ENCODE data around the gene RBP2.

The RBP2 gene

DNA sequence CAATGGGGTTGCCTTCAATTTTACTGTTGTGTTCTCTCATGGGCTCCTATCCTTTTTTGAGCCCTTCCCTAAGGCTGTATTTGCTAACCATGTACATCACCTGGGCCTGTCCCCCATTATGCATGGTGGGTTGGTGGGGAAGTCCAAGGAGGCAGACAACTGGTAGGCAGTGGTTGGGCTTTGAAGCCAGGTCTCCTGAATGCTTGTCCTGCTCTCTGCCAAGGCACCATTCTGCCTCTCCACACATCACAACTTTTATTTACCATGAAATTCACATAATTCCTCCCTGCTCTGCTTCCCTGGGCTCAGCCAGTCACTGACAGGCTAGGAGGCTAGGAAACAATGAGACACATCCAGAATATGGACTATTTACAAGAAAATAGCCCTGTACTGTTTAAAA is 45.8 kb downstream of the RBP2 start:
- ChIA-PET POLR2A (no interaction called here), CTCF (no interaction called here)
- no peak for DNase-seq (ENCODE audit: extremely low spot score)
- TF ChIP-seq, protein P1, sequence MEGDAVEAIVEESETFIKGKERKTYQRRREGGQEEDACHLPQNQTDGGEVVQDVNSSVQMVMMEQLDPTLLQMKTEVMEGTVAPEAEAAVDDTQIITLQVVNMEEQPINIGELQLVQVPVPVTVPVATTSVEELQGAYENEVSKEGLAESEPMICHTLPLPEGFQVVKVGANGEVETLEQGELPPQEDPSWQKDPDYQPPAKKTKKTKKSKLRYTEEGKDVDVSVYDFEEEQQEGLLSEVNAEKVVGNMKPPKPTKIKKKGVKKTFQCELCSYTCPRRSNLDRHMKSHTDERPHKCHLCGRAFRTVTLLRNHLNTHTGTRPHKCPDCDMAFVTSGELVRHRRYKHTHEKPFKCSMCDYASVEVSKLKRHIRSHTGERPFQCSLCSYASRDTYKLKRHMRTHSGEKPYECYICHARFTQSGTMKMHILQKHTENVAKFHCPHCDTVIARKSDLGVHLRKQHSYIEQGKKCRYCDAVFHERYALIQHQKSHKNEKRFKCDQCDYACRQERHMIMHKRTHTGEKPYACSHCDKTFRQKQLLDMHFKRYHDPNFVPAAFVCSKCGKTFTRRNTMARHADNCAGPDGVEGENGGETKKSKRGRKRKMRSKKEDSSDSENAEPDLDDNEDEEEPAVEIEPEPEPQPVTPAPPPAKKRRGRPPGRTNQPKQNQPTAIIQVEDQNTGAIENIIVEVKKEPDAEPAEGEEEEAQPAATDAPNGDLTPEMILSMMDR (IDR thresholded peaks at IDR 0.05; ENCODE audit: control extremely low read depth, extremely low read depth, low read depth, missing control alignments) = no peak

DNA sequence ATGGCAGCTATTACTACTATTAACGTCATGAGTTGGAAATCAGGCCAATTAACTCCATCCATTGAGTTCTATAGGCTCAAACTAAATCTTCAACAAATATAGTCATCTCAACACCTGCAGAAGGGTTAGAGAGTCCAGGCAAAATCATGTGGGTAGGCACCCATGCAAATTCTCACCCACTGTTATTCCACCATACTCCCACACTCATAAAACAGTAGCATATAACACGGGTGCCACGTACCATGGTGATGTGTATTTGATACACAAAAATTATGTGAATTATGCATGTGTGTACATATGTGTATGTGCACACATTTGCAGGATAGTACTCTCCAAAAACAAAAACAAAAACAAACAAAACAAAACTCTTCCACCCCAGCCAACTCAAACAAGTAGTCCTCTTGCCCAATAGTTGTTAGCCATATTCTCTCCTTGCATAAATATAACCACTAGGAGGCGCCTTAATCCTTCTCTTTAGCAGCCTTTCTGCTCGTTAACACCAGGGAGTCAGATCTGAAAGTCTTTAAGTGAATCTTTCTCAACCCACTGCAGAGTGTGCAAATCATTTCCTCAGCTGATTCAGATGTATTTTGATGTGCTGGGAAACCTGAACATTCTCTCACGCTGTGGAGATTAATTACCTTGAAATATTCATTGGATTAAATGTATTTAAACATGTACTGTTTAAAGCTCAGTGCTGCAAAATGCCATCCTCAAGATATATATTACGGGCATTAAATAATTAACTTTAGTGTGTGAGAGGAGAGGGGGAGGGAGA is 48.8 kb downstream of the RBP2 start:
- TF ChIP-seq, protein P1 (IDR thresholded peaks at IDR 0.05; ENCODE audit: control extremely low read depth, extremely low read depth, low read depth, missing control alignments) = peak; percentile 70
- ChIA-PET POLR2A (interaction anchor here (0.6 kb wide), 1 partner anchor 808 kb away, joined by 7 read pairs; no protein-coding TSS in a partner anchor), CTCF (interaction anchor here (0.6 to 4.7 kb wide), 25 partner anchors 8 to 1438 kb away, joined by 3 to 46 read pairs (median 4); partner anchors contain the start of genes COPB2 and RBP2)
- peak; percentile 62 for DNase-seq (ENCODE audit: extremely low spot score)

DNA sequence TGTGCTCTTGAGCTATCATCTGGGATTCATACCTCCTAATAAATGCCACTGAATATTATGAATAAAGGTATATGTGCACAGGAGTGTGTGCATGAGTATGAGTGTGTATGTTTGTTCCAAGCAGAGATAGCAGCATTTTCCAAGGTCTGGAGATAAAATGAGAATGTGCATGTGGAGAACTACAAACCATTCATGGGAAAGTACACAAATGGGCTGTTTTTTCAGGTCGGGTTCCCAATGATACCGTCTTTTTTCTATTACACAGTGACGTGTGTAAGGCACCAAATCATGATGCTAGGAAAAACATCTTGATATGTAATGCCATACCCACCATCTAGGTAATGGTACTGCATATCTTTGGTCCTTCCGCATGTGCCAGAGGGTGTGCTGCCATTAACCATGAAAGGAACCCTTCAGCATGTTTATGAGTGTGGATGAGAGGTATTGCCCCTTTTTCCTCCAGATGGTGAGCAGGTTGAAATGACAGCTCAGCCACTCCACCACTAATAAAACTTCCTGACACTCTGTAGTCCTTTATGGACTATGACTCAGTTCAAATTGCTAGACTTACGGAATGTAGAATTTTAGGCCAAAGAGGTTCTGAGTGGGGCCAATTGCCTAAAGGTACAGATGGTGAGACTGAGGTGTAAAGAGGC is 50.4 kb downstream of the RBP2 start:
- ChIA-PET POLR2A (no interaction called here), CTCF (interaction anchor here (0.8 to 4.7 kb wide), 4 partner anchors 9 to 135 kb away, joined by 3 to 46 read pairs (median 7); no protein-coding TSS in a partner anchor)
- DNase-seq (ENCODE audit: extremely low spot score) = no peak
- TF ChIP-seq, protein P1 (IDR thresholded peaks at IDR 0.05; ENCODE audit: control extremely low read depth, extremely low read depth, low read depth, missing control alignments) = no peak

DNA sequence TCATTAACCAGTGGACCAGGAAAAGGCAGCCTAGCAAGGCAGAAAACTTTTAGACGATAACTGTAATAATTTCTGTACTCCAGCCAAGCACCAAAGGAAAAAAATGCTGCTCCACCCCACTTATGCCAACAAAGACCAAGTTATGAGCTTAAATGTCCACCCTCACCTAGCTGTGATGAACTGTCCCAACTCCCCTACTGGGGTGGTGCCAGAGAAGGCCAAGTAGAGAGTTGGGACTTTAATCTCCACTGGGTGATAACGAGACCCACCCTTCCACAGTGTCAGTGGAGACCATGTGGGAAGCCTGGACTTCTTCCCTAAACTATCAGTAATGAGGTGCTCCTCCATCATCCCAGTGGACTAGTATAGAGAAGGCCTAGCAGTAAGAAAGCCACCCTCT is 53.1 kb downstream of the RBP2 start:
- DNase-seq (ENCODE audit: extremely low spot score) = no peak
- ChIA-PET POLR2A (no interaction called here), CTCF (interaction anchor here (1.2 kb wide), 1 partner anchor 1441 kb away, joined by 3 read pairs; no protein-coding TSS in a partner anchor)
- TF ChIP-seq, protein P1 (IDR thresholded peaks at IDR 0.05; ENCODE audit: control extremely low read depth, extremely low read depth, low read depth, missing control alignments) = no peak

DNA sequence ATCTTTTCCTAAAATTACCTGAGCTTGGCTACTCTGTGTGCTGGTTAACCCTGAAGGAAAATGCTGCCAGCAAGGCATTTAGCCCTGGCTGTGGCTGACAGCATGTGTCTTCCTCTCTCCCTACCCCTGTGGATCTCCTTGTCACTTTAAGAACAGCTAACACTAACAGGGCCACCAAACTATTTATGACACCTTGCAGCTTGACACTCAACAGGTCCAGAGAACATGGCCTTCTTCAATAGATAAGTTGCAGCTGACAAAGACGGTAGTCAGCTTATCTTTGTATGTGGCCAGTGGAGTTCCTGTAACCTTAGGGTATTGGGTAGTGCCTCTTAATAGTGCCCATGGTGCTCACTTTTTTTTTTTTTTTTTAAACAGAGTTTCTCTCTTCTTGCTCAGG is 54.9 kb downstream of the RBP2 start:
- POLR2A ChIA-PET = interaction anchor here (0.6 kb wide), 1 partner anchor 16 kb away, joined by 3 read pairs; no protein-coding TSS in a partner anchor

DNA sequence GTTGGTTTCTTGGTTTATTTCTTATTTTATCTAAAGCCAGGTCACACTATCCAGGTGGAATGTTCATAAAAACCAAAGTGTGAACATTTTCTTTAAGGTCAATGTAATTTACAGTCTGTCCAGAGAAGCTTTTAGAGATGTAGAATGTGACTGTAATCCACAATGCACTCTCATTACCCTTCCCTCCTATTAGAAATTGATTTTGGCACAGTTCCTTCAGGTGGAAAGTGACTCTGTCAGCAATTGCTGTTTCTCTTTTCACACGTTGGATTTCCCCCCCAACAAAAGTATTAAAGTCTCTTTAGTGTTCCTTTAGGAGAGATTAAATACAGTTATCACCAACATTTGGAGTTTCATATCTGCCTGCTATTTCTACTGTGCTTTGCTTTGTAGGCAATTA is 55.3 kb downstream of the RBP2 start:
- ChIA-PET POLR2A (interaction anchor here (0.6 kb wide), 1 partner anchor 16 kb away, joined by 3 read pairs; no protein-coding TSS in a partner anchor), CTCF (interaction anchor here (0.6 to 1.4 kb wide), 2 partner anchors 141 to 506 kb away, joined by 3 read pairs; no protein-coding TSS in a partner anchor)
- no peak for DNase-seq (ENCODE audit: extremely low spot score)
- TF ChIP-seq, protein P1 (IDR thresholded peaks at IDR 0.05; ENCODE audit: control extremely low read depth, extremely low read depth, low read depth, missing control alignments) = no peak

More for the DNA sequence above, 54.9 kb downstream of the RBP2 start:
- DNase-seq (ENCODE audit: extremely low spot score) = no peak
- CTCF ChIA-PET = interaction anchor here (0.6 to 1.4 kb wide), 2 partner anchors 140 to 506 kb away, joined by 3 read pairs; no protein-coding TSS in a partner anchor
- TF ChIP-seq, protein P1 (IDR thresholded peaks at IDR 0.05; ENCODE audit: control extremely low read depth, extremely low read depth, low read depth, missing control alignments) = no peak
